GM12874 (cell line): ENCODE data around the gene RAB11FIP3.

Source experiments
- TF ChIP-seq, protein P1 (sequence below): IDR thresholded peaks from 2 replicates; pipeline ENCODE4 v1.5.1; 2011; ENCODE audit warnings: low read depth, mild to moderate bottlenecking, control low read depth, low read length, moderate library complexity; ENCODE audit not compliant: insufficient read depth

The RAB11FIP3 gene

GRCh38 chr16:472199-472504, 46.7 kb downstream of the RAB11FIP3 start:
- TF ChIP-seq, protein P1, sequence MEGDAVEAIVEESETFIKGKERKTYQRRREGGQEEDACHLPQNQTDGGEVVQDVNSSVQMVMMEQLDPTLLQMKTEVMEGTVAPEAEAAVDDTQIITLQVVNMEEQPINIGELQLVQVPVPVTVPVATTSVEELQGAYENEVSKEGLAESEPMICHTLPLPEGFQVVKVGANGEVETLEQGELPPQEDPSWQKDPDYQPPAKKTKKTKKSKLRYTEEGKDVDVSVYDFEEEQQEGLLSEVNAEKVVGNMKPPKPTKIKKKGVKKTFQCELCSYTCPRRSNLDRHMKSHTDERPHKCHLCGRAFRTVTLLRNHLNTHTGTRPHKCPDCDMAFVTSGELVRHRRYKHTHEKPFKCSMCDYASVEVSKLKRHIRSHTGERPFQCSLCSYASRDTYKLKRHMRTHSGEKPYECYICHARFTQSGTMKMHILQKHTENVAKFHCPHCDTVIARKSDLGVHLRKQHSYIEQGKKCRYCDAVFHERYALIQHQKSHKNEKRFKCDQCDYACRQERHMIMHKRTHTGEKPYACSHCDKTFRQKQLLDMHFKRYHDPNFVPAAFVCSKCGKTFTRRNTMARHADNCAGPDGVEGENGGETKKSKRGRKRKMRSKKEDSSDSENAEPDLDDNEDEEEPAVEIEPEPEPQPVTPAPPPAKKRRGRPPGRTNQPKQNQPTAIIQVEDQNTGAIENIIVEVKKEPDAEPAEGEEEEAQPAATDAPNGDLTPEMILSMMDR = no peak

DNA sequence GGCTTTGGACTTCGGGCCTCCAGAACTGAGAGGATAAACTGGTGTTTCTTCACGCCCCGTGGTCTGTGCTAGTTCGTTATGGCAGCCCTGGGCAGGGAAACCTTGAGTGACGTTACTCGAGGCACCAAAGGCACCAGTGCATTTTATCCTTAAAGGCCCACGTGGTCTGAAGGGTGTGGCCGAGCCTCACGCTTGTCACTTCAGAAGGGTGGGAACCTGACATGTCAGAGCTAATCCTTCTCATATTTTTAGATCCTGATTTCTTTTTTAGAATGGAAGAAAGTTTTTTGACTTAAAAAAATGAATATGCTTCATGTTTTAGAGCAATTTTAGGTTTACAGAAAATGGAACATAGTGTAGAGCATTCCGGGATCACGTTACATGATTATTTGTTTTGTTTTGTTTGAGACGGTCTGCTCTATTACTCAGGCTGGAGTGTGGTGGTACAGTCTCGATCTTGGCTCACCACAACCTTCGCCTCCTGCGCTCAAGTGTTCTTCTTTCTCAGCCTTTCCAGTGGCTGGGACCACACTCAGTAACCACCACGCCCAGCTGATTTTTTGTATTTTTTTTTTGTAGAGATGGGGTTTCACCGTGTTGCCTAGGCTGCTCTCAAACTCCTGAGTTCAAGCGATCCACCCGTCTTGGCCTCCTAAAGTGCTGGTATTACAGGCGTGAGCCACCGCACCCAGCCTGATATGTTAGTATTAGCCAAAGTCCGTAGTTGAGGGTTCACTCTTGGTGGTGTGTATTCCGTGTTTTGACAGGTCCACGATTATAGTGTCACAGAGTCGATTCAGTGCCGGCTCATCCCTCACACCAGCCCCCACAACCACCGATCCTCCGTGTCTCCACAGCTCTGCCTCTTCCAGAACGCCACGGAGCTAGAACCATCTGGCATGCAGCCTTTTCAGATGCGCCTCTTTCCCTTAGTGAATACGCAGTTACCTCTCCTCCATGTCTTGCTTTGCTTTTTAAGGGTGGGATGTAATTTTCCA, 47.9 kb downstream of the RAB11FIP3 start:
- TF ChIP-seq, protein P1 = no peak

DNA sequence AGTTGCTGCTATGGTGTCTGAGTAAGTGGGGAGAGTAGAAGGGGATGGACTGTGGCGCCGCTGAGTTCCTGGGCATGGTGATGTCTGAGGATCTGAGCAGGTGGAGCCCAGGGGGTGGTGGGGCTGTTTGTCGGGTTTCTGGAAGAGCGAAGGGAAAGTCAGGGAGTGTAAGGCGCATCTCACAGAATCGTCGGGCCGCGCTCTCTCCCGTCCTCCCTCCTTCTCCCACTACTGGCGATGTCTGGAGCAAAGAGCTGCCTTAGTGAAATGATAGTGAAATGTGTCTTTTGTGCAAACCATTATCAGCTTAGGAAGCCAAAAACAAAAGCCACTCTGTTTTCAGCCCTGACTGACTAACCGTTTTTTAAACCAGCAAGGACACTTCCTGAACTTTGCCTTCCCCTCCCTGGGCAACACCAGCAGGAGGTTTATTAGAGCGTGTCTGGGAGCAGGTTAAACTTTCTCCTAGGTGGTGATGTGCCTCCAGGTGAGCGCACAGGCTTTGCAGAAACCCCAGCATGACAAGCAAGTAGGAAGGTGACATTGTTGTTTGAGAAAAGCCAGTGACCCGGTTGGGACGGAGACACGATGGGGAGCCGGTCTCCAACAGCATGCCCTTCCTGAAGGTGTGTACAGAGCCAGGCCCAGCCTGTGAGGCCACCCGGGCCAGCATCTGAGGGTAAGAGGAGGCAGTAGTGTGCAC, 49.1 kb downstream of the RAB11FIP3 start:
- TF ChIP-seq, protein P1 = no peak

DNA sequence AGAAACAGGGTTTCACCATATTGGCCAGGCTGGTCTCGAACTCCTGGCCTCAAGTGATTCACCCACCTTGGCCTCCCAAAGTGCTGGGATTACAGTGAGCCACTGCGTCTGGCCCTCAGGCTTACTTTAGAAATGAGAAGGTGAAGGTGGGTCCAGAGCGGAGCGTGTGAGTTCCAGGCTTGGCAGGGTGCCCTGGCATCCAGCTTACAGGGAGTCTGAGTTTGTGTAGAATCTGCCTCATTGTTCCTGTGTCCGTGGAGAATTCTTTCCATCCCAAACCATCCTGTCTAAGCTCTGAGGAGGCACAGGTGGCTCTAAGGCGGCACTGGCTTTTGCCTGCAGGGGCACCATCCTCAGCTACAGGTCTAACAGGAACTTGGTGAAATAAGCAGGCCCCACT, 50.6 kb downstream of the RAB11FIP3 start:
- TF ChIP-seq, protein P1 = no peak

GRCh38 chr16:477301-478157, 52.1 kb downstream of the RAB11FIP3 start:
- TF ChIP-seq, protein P1 = no peak

DNA sequence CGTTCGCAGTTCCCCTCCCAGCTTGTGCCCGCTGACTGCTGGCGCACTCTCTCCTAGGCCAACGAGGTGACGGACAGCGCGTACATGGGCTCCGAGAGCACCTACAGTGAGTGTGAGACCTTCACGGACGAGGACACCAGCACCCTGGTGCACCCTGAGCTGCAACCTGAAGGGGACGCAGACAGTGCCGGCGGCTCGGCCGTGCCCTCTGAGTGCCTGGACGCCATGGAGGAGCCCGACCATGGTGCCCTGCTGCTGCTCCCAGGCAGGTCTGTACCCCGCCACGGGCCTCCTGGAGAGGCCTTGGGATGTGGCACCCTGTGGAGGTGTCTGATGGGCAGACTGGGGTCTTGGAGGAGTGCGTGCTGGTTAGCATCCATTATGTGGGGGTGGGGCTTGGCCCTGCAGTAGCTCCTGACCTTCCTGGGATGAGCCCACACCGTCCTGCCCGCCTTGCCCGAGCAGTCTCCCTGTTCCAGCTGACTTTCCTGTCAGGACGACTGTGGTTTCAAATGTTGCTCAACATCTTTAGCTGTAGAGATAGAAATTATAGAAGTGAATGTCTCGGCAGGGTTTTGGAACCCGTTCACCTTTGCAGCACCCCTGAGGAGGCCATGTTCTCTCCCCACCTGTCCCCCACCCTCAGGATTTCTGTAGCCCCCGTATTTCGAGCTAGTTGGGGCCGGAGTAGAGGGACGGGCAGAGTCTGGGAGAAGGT, 57.2 kb downstream of the RAB11FIP3 start:
- TF ChIP-seq, protein P1 = no peak
